H7 (cell line): ENCODE measurements around the gene CAPS. TPM values are rescaled to one million over a fixed set of nuclear protein-coding genes. Genes with fewer than 3 reads are reported as not detected.
A peak's percentile ranks its signal among the peaks of the same experiment; 100 is the strongest.
"Not testable (repeated sequence)": the region's sequence is repeated elsewhere in the genome, so short reads cannot be mapped to it uniquely, and the experiment has no call there.

Experiments
- DNase-seq: peaks from one replicate; pipeline ENCODE4 v3.0.0; 2012
- H3K27me3 ChIP-seq: 2 replicates; pipeline ENCODE4 v1.6.0; 2011; ENCODE audit warnings: mild to moderate bottlenecking, low read length; ENCODE audit not compliant: control insufficient read depth, insufficient read depth
- H3K36me3 ChIP-seq: replicated peaks from 2 replicates; pipeline ENCODE4 v1.5.1; 2011; ENCODE audit warnings: low read length; ENCODE audit not compliant: control insufficient read depth, insufficient read depth
- H3K4me3 ChIP-seq: 2 replicates; pipeline ENCODE4 v1.5.1; 2011; ENCODE audit warnings: low read depth, mild to moderate bottlenecking, control low read depth, low read length, moderate library complexity; ENCODE audit not compliant: insufficient read depth
- total RNA-seq: library from RNA; depleted of rRNA; stranded (reverse); fragments of >200 nt; shearing (Covaris generic); gene quantifications from 2 replicates; pipeline ENCODE4 v1.2.3, GENCODE V29; 2014

CAPS gene
- total RNA-seq, 1 experiment from 2014 or later = 2.2 TPM

DNA sequence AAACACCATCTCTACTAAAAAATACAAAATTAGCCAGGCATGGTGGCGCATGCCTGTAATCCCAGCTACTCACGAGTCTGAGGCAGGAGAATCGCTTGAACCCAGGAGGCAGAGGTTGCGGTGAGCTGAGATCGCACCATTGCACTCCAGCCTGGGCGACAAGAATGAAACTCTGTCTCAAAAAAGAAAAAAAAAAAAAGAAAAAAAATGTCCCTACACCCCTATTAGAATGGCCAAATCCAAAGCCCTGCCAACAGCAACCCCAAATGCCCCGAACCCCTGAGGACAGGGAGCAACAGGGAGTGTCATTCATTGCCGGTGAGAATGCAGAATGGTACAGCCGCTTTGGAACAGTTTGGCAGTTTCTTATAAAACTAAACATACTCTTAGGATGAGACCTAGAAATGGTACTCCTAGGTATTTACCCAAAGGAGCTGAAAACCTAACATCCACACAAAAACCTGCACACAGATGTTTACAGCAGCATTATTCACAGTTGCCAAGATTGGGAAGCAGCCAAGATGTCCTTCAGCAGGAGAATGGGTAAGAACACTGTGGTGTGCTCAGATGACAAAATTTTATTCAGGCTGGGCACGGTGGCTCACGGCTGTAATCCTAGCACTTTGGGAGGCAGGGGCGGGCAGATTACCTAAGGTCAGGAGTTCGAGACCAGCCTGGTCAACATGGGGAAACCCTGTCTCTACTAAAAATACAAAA lies 30.7 kb upstream of the CAPS start:
- not testable (repeated sequence) for DNase-seq, H3K27me3 ChIP-seq, H3K36me3 ChIP-seq, H3K4me3 ChIP-seq

DNA sequence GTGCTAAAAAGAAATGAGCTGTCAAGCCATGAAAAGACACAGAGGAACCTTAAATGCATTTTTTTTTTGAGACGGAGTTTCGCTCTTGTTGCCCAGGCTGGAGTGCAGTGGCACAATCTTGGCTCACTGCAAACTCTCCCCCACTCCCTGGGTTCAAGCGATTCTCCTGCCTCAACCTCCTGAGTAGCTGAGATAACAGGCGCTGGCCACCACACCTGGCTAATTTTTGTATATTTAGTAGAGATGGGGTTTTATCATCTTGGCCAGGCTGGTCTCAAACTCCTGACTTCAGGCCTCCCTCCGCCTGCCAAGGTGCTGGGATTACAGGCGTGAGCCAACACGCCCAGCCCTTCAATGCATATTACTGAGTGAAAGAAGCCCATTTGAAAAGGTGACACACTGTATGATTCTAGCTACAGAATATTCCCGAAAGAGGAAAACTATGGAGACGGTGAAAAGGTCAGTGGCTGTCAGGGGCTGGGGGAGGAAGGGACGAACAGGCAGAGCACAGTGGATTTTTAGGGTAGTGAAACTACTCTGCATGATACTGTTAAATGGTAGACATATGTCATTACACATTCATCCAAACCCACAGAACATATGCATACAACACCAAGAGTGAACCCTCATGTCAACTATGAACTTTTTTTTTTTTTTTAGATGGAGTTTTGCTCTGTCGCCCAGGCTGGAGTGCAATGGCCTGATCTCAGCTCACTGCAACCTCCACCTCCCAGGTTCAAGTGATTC lies 29.8 kb upstream of the CAPS start:
- H3K36me3 ChIP-seq, DNase-seq, H3K4me3 ChIP-seq, H3K27me3 ChIP-seq: not testable (repeated sequence)

DNA sequence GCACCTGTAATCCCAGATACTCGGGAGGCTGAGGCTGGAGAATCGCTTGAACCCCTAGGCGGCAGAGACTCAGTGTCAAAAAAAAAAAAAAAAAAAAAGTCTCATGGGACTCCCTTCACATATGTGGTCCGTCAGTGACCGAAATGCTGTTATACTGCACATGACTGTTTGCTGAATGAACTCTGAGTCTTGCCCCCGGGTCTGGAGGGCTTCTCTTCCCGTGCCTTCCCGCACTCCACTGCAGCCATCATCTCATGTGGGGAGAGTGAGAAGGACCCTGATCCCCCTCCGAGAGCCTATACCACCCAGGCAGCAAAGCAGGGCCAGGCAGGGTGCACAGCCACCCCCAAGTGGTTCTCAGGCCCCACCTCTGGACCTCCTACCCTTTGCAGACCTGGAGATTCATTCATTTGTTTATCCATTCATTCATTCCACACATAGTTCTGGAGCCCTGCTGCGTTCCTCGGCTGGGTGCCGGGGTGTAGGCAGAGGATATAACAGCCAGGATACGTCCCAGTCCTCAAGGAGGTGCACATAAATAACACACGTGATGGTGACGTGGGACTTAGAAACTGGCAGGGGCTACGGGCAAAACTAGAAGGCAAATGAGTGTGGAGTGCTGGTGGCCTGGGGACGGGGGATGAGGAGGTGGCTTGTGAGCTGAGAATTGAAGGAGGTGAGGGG lies 24.6 kb upstream of the CAPS start:
- Histone ChIP-seq H3K27me3 (no peaks in the 10 kb centered on the region; the same call in 1 of the 2 replicates), H3K36me3 (no peaks in the 10 kb centered on the region), H3K4me3 (no peak overlapping the region)
- peak; percentile 46 for DNase-seq

DNA sequence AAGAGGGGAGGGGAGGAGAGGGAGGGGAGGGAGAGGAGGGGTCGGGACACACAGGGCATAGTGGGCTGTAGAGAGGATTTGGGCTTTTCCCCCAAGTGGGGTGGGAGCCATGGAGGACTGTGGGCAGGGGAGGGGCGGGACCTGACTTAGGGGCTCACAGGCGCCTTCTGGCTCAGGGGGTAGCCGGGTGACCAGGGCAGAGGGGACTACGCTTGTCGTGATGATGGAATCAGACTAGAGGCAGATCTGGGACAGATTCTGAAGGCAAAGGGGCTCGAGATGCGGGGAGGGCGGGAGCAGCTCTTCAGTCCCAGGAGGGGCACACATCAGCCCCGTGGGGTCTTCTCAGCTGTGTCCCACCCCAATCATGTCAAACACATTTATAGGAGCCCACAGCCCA lies 24.0 kb upstream of the CAPS start:
- H3K27me3 ChIP-seq = no peaks in the 10 kb centered on the region; the same call in 1 of the 2 replicates
- no peak overlapping the region for H3K4me3 ChIP-seq
- peak; percentile 56 for DNase-seq
- no peaks in the 10 kb centered on the region; the same call in 1 of the 2 replicates for H3K36me3 ChIP-seq

DNA sequence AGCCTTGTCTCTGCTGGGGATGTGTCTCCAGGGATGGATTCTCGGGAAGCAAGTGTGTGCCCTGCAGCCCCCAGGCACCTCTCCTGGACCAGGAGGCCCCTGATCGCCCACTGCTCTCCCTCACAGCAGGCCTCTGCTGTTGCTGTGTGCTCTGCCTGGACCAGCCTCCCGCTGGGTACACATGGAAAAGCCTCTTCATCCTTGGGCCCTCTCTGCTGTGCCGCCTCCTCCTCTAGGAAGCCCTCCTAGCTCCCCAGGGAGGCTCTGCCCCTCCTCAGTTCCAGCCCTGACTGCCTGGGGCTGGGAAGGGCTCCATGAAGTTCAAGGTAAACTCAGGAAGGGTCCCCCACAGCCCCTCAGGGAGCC lies 22.5 kb upstream of the CAPS start:
- no peaks in the 10 kb centered on the region; the same call in 1 of the 2 replicates for H3K27me3 ChIP-seq
- DNase-seq = no peak
- H3K36me3 ChIP-seq = peaks cover 2% of the 10 kb centered on the region
- no peak overlapping the region for H3K4me3 ChIP-seq

DNA sequence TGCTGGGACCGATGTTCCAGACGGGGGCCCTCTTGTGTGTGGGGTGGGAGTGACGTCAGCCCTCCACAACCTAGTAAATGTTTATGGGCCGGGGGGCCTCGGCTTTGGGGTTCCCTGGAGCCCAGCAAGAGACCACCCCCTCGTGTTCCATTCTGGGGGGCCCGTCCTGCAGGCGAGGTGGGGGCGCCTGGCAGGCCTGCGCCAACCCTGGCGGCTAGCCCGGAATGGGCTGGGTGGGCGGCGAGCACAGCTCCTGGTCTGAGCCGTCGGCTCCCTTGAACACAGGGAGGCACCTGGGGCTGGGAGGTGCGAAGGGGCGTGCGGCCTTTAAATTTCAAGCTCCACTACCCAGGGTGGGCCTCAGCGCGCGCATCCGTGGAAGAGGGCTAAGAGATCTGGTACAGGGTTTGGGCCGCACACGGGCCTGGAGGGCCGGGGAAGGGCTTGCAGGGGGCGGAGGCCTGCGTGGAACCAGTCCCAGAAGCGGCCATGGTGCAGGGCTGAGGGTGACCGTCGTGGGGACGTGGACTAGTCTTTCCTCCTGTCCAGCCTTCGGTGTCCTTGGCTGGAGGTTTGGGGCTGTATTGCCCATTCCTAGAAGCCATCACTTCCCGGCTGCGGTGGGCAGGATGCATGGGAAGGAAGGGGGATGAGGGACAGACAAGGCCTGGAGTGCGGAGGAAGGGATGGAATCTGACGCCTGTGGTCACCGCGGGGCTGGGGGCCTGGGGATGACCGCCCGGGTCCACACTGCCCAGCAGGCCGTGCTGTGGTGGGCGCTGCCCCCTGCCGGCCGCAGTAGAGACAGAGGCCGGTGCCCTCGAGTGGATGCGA lies 21.9 kb upstream of the CAPS start:
- Histone ChIP-seq H3K36me3 (peaks cover 2% of the 10 kb centered on the region), H3K27me3 (no peaks in the 10 kb centered on the region; the same call in 1 of the 2 replicates), H3K4me3 (no peak overlapping the region)
- peak; percentile 91 for DNase-seq

DNA sequence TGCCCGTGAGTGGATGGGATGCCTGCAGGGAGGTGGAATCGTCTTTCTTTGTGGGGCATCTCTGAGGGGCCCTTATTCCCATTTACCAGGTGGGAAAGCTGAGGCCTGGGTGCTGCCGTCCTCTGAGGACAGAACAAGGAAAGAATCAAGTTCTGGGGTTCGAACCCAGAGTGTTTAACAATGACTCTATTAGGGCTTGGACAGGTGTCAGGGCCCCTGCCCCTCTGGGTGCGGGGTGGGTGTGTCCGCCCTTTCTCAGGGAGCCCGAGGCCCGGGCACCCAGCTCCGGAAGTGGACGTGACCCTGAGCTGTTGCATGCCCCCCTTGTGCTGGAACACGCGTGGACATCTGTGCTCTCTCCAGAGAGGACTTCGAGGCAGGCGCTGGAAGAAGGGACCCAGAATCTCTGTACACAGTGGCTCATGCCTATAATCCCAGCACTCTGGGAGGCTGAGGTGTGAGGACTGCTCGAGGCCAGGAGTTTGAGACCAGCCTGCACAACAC lies 21.2 kb upstream of the CAPS start:
- Histone ChIP-seq H3K36me3 (peaks cover 2% of the 10 kb centered on the region), H3K27me3 (no peaks in the 10 kb centered on the region; the same call in 1 of the 2 replicates), H3K4me3 (no peak overlapping the region)
- DNase-seq = no peak

DNA sequence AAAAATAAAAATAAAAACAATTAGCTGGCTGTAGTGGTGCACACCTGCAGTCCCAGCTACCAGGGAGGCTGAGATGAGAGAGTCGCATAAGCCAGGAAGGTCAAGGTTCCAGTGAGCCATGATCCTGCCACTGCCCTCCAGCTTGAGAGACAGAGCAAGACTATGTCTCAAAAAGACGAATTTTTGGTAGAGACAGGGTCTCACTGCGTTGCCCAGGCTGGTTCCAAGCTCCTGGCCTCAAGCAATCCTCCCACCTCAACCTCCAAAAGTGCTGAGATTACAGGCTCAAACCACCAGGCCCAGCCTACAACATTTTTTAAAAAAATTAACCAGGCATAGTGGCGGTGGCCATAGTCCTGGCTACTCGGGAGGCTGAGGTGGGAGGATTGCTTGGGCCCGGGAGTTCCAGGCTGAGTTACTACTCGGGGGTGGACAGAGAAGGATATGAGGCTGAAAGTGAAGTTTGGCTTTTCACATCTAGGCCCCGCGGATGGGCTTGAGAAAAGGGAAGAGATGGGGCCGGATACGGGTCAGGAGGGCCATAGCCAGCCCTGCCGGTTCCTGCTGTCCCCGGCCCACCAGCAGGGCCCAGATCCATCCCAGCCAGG lies 20.7 kb upstream of the CAPS start:
- H3K27me3 ChIP-seq = no peaks in the 10 kb centered on the region; the same call in 1 of the 2 replicates
- no peak overlapping the region for H3K4me3 ChIP-seq
- H3K36me3 ChIP-seq = peaks cover 2% of the 10 kb centered on the region
- no peak for DNase-seq

DNA sequence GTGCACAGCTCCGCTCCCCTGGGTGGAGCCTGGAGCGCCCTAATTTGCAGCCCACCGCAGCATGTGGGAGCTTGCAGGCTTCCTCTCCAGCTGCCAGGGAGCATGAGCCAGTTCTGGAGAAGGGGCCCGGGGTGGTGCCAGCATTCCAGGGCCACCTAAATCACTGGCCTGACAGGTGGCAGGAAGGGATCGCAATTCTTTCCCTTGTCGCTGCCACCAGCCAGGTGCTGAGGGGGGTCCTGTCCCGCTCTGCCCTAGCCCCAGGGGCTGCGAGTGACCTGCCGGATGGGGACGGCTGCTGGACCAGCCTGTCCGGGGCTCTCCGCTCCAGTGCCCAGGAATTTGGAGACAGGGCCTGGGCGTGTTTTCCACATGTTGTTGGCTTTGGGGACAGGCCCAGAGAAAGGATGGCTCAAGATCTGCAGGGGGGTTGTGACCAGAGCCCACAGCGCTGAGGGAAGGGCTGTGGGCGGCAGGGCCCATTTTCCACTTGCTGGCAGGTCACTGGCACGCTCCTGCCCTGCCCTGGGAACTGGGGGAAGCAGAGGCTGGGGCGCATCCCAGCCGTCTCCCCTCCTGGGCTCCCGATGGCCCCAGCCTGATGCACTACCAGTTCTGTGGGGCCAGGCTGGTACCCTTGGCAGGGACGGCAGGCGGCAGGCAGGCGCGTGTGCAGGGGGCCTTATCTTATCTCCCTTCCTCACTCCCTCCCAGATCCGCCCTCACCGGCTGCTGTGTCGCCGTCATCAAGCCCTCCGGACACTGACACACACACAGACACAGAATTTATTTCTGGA lies 19.9 kb upstream of the CAPS start:
- Histone ChIP-seq H3K4me3 (no peak overlapping the region), H3K36me3 (peaks cover 2% of the 10 kb centered on the region), H3K27me3 (no peaks in the 10 kb centered on the region; the same call in 1 of the 2 replicates)
- DNase-seq = peak; percentile 74

DNA sequence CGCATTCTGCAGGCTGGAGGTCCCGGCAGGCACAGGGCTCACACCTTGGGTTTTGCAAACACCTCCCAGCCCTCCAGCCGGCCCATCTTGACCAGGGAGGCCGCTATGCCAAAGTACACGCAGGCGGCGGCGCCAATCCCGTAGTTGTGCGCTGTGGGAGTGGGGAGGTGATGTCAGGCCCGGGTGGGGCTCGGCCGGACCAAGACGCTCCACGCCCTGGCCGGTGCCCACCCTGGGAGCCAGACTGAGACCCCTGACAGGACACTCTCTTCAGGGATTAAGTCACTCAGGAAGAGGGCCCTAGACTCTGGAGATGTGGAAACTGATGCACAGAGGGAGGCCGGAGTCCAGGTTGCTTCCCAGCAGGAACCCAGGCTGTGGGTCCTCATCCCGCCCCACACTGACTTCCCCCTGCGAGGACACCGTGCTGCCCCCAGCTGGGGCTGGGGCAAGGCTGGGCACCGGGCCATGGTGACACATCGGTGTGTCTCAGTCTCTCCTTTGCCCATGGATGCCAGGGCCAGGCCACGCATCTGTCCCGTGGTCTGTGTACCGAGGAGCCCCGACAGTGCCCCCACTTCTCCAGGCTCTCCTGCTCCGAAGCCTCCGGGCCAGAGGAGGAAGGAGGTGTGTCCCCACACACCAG lies 19.2 kb upstream of the CAPS start:
- Histone ChIP-seq H3K36me3 (peaks cover 2% of the 10 kb centered on the region), H3K4me3 (no peak overlapping the region), H3K27me3 (no peaks in the 10 kb centered on the region; the same call in 1 of the 2 replicates)
- DNase-seq = peak; percentile 36

DNA sequence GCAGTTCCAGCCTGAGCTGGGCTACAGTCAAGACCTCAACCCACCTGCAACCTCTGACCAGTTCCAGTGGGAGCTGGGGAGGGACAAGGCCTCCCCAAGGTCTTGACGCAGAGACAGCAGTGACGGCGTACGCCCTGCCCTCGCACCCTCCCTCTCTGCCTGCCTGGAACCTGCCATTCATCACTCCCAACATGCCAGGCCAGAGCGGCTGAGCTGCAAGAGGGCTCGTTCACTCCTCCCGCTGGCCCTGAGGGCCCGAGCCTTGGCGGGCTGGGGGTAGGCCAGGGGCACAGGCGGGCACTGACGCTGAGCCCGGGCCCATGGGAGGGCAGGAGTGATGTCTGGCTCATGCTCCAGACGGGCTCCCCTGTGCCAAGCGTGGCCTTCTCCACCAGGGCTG lies 18.6 kb upstream of the CAPS start:
- Histone ChIP-seq H3K27me3 (no peaks in the 10 kb centered on the region; the same call in 1 of the 2 replicates), H3K36me3 (peaks cover 2% of the 10 kb centered on the region), H3K4me3 (no peak overlapping the region)
- no peak for DNase-seq

DNA sequence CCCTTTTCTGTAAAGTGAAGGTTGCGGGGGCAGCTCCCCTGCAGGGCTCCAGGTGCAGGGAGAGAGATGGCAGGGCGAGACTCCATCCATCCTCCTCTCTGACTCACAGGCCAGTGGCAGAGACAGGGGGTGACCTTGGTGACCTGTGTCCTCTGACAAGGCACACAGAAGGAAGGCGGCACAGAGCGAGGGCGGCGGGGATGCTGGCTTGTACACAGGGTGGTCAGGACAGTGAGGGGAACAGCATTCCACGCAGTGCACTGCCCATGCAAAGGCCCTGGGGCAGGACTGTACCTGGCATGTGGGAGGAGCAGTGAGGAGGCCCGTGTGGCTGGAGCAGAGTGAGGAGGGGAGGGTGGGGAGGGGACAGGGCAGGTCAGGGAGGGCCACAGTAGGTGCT lies 18.2 kb upstream of the CAPS start:
- no peak overlapping the region for H3K4me3 ChIP-seq
- peaks cover 2% of the 10 kb centered on the region for H3K36me3 ChIP-seq
- no peak for DNase-seq
- H3K27me3 ChIP-seq = no peaks in the 10 kb centered on the region; the same call in 1 of the 2 replicates
